ENCODE measurements around the gene TNKS2. TPM values are rescaled to one million over a fixed set of nuclear protein-coding genes. Genes with fewer than 3 reads are reported as not detected.

TNKS2 gene
- total and polyA plus RNA-seq, 12 donors = 4.7 to 21.1 (median 14.0) TPM

GRCh38 chr10:91883549-91884444, 85.6 kb downstream of the TNKS2 start:
- peak in 1 of 2 donors; percentile 23 for DNase-seq
- H3K4me1 ChIP-seq = peaks cover 7 to 47% (median 30%) of the 10 kb centered on the region in 9 donors
- TF ChIP-seq CTCF (IDR thresholded peaks at IDR 0.05) = no peak
- intact Hi-C loops (cut with DNase I) = no loop called here
- 24 to 26% methylated on average over 20 of the region's 20 CpGs for WGBS, 2 donors
- ATAC-seq = peak; percentile 67 to 87 (median 79)
- H3K27ac ChIP-seq = peak overlapping the region in 8 of 10 donors; percentile 17 to 76 (median 60)
- peaks cover 0 to 6% (median 0%) of the 10 kb centered on the region in 11 donors for H3K9me3 ChIP-seq
- peaks cover 0 to 26% (median 0%) of the 10 kb centered on the region in 7 donors for H3K27me3 ChIP-seq
- H3K4me3 ChIP-seq = peak overlapping the region in 7 of 10 donors; percentile 9 to 36 (median 27)
- no peaks in the 10 kb centered on the region for H3K36me3 ChIP-seq

GRCh38 chr10:91884536-91884935, 86.3 kb downstream of the TNKS2 start:
- H3K27me3 ChIP-seq = peaks cover 0 to 28% (median 4%) of the 10 kb centered on the region in 7 donors
- peak overlapping the region in 1 of 10 donors; percentile 27 for H3K4me3 ChIP-seq
- H3K27ac ChIP-seq = peak overlapping the region in 7 of 10 donors; percentile 33 to 76 (median 63)
- DNase-seq (no peak), ATAC-seq (no peak)
- TF ChIP-seq CTCF (IDR thresholded peaks at IDR 0.05) = no peak
- no peaks in the 10 kb centered on the region for H3K36me3 ChIP-seq
- H3K4me1 ChIP-seq = peaks cover 7 to 47% (median 30%) of the 10 kb centered on the region in 9 donors
- intact Hi-C loops (cut with DNase I) = no loop called here
- H3K9me3 ChIP-seq = peaks cover 0 to 6% (median 0%) of the 10 kb centered on the region in 11 donors
- WGBS, 2 donors = 51 to 53% methylated on average over 1 of the region's 1 CpG

- peak overlapping the region in 2 of 10 donors; percentile 64 to 75 for H3K27ac ChIP-seq
Observed at GRCh38 chr10:91885362-91886079, 87.3 kb downstream of the TNKS2 start.

More at GRCh38 chr10:91885362-91886079, 87.3 kb downstream of the TNKS2 start:
- H3K4me1 ChIP-seq = peaks cover 7 to 43% (median 30%) of the 10 kb centered on the region in 9 donors
- no peaks in the 10 kb centered on the region for H3K36me3 ChIP-seq
- peaks cover 0 to 6% (median 0%) of the 10 kb centered on the region in 11 donors for H3K9me3 ChIP-seq
- no peak for DNase-seq
- no peak for ATAC-seq
- intact Hi-C loops (cut with DNase I) = no loop called here
- peaks cover 0 to 28% (median 4%) of the 10 kb centered on the region in 7 donors for H3K27me3 ChIP-seq
- TF ChIP-seq CTCF (IDR thresholded peaks at IDR 0.05) = no peak
- no peak overlapping the region for H3K4me3 ChIP-seq
- WGBS, 2 donors = 97% methylated on average over 9 of the region's 9 CpGs

All from heart right ventricle (tissue), 16 donors.